Measurements from ENCODE around the gene PARVA. TPM values are rescaled to one million over a fixed set of nuclear protein-coding genes. Genes with fewer than 3 reads are reported as not detected.
"Not testable (repeated sequence)": the region's sequence is repeated elsewhere in the genome, so short reads cannot be mapped to it uniquely, and the experiment has no call there.

The PARVA gene
- total and polyA plus RNA-seq, 2 donors from 2014 or later = 25.1 to 80.3 TPM

DNA sequence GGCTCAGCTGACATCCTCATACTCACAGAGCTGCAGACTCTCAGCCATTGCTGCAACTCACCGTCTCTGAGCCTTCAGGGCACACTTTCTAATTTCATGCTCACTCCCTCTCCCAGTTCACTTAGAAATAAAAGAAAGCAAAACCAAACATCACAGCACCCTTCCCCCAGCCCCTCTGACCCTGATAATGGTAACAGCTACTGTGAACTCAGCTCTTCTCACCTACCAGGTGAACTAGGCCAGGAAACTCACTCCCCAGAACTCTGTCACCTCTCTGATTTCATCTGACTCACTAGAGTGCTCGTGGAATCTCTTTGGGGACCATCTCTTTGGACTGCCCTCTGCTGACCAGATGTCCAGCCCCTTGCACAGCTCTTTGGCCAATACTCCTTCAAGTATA, 14.5 kb upstream of the PARVA start:
- no peak overlapping the region for H3K27ac ChIP-seq (ENCODE audit: low read depth in 2 of 2, low read length in 2 of 2)
- H3K4me1 ChIP-seq (ENCODE audit: control insufficient read depth in 2 of 3, insufficient read depth in 2 of 3, low read depth in 1 of 3, low read length in 3 of 3) = peaks cover 0 to 4% (median 0%) of the 10 kb centered on the region in 3 donors
- DNase-seq (no peak), FAIRE-seq (no peak)
- no peaks in the 10 kb centered on the region for H3K9me3 ChIP-seq (ENCODE audit: control insufficient read depth in 2 of 3, insufficient read depth in 1 of 3, low read length in 3 of 3)
- no peak overlapping the region for H3K4me3 ChIP-seq (ENCODE audit: low read length in 3 of 3)
- no peaks in the 10 kb centered on the region for H3K36me3 ChIP-seq (ENCODE audit: control insufficient read depth in 2 of 3, insufficient read depth in 3 of 3, low read length in 3 of 3)
- TF ChIP-seq, protein P1, sequence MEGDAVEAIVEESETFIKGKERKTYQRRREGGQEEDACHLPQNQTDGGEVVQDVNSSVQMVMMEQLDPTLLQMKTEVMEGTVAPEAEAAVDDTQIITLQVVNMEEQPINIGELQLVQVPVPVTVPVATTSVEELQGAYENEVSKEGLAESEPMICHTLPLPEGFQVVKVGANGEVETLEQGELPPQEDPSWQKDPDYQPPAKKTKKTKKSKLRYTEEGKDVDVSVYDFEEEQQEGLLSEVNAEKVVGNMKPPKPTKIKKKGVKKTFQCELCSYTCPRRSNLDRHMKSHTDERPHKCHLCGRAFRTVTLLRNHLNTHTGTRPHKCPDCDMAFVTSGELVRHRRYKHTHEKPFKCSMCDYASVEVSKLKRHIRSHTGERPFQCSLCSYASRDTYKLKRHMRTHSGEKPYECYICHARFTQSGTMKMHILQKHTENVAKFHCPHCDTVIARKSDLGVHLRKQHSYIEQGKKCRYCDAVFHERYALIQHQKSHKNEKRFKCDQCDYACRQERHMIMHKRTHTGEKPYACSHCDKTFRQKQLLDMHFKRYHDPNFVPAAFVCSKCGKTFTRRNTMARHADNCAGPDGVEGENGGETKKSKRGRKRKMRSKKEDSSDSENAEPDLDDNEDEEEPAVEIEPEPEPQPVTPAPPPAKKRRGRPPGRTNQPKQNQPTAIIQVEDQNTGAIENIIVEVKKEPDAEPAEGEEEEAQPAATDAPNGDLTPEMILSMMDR (IDR thresholded peaks at IDR 0.05; ENCODE audit: borderline replicate concordance, extremely low read depth, insufficient read depth) = no peak
- intact Hi-C loops (cut with DNase I) = no loop called here
- no peaks in the 10 kb centered on the region for H3K27me3 ChIP-seq (ENCODE audit: control insufficient read depth, insufficient read depth, low read length)
- H3K9ac ChIP-seq (ENCODE audit: low read length in 3 of 3) = no peak overlapping the region

DNA sequence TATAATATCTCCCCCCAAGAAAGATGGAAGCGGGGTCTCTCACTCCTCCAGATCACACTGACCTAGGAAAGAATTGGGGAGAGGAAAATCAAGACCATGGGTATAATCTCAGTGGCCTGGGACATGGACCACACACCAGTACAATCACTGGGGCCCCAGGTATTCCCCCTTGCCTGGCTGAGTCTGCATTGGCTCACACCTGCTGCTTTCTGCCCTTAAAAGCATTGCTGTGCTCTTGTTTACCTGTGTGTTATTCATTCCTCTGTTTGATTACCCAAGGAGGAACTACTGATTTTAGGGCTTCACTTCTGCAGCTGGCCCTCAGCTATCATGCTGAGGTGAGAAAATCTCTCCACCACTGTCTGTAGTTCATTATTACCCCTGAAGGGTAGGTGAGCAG, 14.0 kb upstream of the PARVA start:
- no peaks in the 10 kb centered on the region for H3K9me3 ChIP-seq (ENCODE audit: control insufficient read depth in 2 of 3, insufficient read depth in 1 of 3, low read length in 3 of 3)
- H3K9ac ChIP-seq (ENCODE audit: low read length in 3 of 3) = no peak overlapping the region
- FAIRE-seq (no peak), DNase-seq (no peak)
- no peak overlapping the region for H3K27ac ChIP-seq (ENCODE audit: low read depth in 2 of 2, low read length in 2 of 2)
- intact Hi-C loops (cut with DNase I) = no loop called here
- H3K36me3 ChIP-seq (ENCODE audit: control insufficient read depth in 2 of 3, insufficient read depth in 3 of 3, low read length in 3 of 3) = no peaks in the 10 kb centered on the region
- H3K4me1 ChIP-seq (ENCODE audit: control insufficient read depth in 2 of 3, insufficient read depth in 2 of 3, low read depth in 1 of 3, low read length in 3 of 3) = peaks cover 0 to 4% (median 0%) of the 10 kb centered on the region in 3 donors
- no peak overlapping the region for H3K4me3 ChIP-seq (ENCODE audit: low read length in 3 of 3)
- H3K27me3 ChIP-seq (ENCODE audit: control insufficient read depth, insufficient read depth, low read length) = no peaks in the 10 kb centered on the region
- TF ChIP-seq, protein P1 (IDR thresholded peaks at IDR 0.05; ENCODE audit: borderline replicate concordance, extremely low read depth, insufficient read depth) = no peak

DNA sequence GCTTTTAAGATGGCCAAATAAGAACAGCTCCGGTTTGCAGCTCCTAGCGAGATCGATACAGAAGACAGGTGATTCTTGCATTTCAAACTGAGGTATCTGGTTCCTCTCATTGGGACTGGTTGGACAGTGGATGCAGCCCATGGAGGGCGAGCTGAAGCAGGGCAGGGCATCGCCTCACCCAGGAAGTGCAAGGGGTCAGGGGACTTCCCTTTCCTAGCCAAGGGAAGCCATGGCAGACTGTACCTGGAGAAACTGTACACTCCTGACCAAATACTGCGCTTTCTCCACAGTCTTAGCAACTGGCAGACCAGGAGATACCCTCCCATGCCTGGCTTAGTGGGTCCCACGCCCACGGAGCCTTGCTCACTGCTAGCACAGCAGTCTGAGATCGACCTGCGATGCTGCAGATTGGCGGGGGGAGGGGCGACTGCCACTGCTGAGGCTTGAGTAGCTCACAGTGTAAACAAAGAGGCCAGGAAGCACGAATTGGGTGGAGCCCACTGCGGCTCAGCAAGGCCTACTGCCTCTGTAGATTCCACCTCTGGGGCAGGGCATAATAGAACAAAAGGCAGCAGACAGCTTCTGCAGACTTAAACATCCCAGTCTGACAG, 11.3 kb upstream of the PARVA start:
- H3K27me3 ChIP-seq (ENCODE audit: control insufficient read depth, insufficient read depth, low read length); H3K36me3 ChIP-seq (ENCODE audit: control insufficient read depth in 2 of 3, insufficient read depth in 3 of 3, low read length in 3 of 3); H3K9me3 ChIP-seq (ENCODE audit: control insufficient read depth in 2 of 3, insufficient read depth in 1 of 3, low read length in 3 of 3); H3K4me1 ChIP-seq (ENCODE audit: control insufficient read depth in 2 of 3, insufficient read depth in 2 of 3, low read depth in 1 of 3, low read length in 3 of 3); FAIRE-seq; H3K4me3 ChIP-seq (ENCODE audit: low read length in 3 of 3); H3K27ac ChIP-seq (ENCODE audit: low read depth in 2 of 2, low read length in 2 of 2); H3K9ac ChIP-seq (ENCODE audit: low read length in 3 of 3); intact Hi-C loops (cut with DNase I): not testable (repeated sequence)
- DNase-seq = peak; percentile 53 to 84 (median 57)

DNA sequence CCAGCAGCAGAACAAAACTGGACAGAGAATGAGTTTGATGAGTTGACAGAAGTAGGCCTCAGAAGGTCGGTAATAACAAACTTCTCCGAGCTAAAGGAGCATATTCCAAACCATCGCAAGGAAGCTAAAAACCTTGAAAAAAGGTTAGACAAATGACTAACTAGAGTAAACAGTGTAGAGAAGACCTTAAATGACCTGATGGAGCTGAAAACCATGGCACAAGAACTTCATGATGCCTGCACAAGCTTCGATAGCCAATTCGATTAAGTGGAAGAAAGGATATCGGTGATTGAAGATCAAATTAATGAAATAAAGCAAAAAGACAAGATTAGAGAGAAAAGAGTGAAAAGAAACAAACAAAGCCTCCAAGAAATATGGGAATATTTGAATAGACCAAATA, 10.3 kb upstream of the PARVA start:
- H3K36me3 ChIP-seq (ENCODE audit: control insufficient read depth in 2 of 3, insufficient read depth in 3 of 3, low read length in 3 of 3); DNase-seq; H3K9me3 ChIP-seq (ENCODE audit: control insufficient read depth in 2 of 3, insufficient read depth in 1 of 3, low read length in 3 of 3); H3K27ac ChIP-seq (ENCODE audit: low read depth in 2 of 2, low read length in 2 of 2); H3K4me1 ChIP-seq (ENCODE audit: control insufficient read depth in 2 of 3, insufficient read depth in 2 of 3, low read depth in 1 of 3, low read length in 3 of 3); intact Hi-C loops (cut with DNase I); H3K4me3 ChIP-seq (ENCODE audit: low read length in 3 of 3); FAIRE-seq; H3K9ac ChIP-seq (ENCODE audit: low read length in 3 of 3); H3K27me3 ChIP-seq (ENCODE audit: control insufficient read depth, insufficient read depth, low read length): not testable (repeated sequence)

All from kidney (tissue), 14 donors.